GM21423 (cell line): ENCODE data around the gene RASSF1.
"Not testable (repeated sequence)": the region's sequence is repeated elsewhere in the genome, so short reads cannot be mapped to it uniquely, and the experiment has no call there.

ENCODE experiments used
- ATAC-seq: cut with Tn5 transposase; IDR thresholded peaks from one replicate; pipeline ENCODE4 v1.9.1; 2021; ENCODE audit warnings: mild to moderate bottlenecking, moderate library complexity; ENCODE audit not compliant: unreplicated experiment

Gene RASSF1

GRCh38 chr3:50288387-50289007 is 52.1 kb downstream of the RASSF1 start:
- ATAC-seq = no peak

- no peak for ATAC-seq
Measured at GRCh38 chr3:50287262-50287661, 53.4 kb downstream of the RASSF1 start.

- no peak for ATAC-seq
Measured at GRCh38 chr3:50286322-50287227, 54.1 kb downstream of the RASSF1 start.

- not testable (repeated sequence) for ATAC-seq
Measured at GRCh38 chr3:50284121-50284520, 56.5 kb downstream of the RASSF1 start.
